Parietal lobe (tissue), 2 donors: Measurements from ENCODE around the gene SPANXN5. TPM values are rescaled to one million over a fixed set of nuclear protein-coding genes. Genes with fewer than 3 reads are reported as not detected.

Experiments used
- small RNA-seq: library from RNA; depleted of rRNA; stranded (forward); fragments of <200 nt; gene quantifications from one replicate; pipeline ENCODE3, GENCODE V24; 2014; ENCODE audit warnings: low replicate concordance
- total RNA-seq: library from RNA; depleted of rRNA; stranded (reverse); fragments of >200 nt; gene quantifications from one replicate; pipeline ENCODE4 v1.2.3, GENCODE V29; 2014

The SPANXN5 gene
- not detected for total RNA-seq

GRCh38 chrX:52797327-52797726, at the start of gene SPANXN5:
TSS of gene SPANXN5 (minus strand) at chrX:52797427. CDS start at chrX:52797348, 79 bp downstream.

GRCh38 chrX:52811065-52811625, 13.9 kb upstream of the SPANXN5 start, which contains the start of gene XAGE5:
TSS of gene XAGE5 (plus strand) at chrX:52811287. CDS start at chrX:52812567, 1,280 bp downstream.

DNA sequence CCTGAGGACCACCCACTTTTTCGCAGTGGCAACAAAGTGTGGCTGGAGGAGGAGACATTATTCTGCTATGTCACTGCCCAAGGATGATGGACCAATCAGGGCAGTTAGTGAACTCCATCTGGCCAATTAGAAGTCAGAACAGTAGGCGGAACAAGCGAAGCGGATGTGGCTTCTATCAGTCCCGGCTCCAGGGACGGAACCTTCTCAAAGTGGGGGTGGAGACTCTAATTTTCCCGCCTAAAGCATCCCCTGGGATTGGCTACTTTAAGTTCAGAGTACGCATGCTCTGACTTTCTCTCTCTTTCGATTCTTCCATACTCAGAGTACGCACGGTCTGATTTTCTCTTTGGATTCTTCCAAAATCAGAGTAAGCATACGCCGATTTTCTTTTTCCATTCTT, 46.3 kb downstream of the SPANXN5 start, which contains the start of gene SSX2B:
Gene SSX2B, plus strand, starts transcription at position 301 of the 400 bp plus-strand sequence. CDS start 1,429 bp downstream, outside the sequence.

Small RNAs within 50 kb of the gene (small RNA-seq; reads per million reads assigned to genes)
- gene AC244505.6 (not detected), gene AC244505.7 (not detected)

Other genes starting within 250 kb of the SPANXN5 start
- not detected for gene SSX7, start 142.5 kb downstream of the SPANXN5 start, total RNA-seq
- not detected for gene SSX2, start 90.2 kb downstream of the SPANXN5 start, total RNA-seq
- not detected for gene SSX2B, start 46.2 kb downstream of the SPANXN5 start, total RNA-seq
- not detected for gene XAGE5, start 13.9 kb upstream of the SPANXN5 start, total RNA-seq
- not detected for gene XAGE3, start 70.7 kb upstream of the SPANXN5 start, total RNA-seq
- 30.7 TPM for gene FAM156B, start 99.9 kb upstream of the SPANXN5 start, total RNA-seq
- 27.5 TPM for gene FAM156A, start 161.1 kb upstream of the SPANXN5 start, total RNA-seq